Measurements from ENCODE around the gene ADAMTS17.

DNA sequence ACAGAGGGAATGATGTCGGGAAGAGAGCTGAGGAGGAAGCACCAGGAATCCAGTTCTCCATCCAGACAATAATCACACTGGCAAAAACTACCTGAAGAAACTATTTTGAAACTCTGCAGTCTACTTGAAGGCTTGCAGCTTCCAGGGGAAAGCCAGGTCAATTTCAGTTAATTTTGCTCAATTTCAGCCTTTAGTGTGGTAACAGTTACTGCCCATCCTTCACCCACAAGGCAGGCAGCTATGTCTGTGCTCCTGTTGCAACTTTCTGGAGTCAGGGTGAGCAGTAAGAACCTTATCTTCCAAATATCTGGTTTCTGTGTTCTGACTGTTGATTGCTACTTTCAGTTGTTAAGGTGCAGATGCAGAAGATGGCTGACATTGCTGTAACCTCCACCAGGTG lies 221.7 kb downstream of the ADAMTS17 start:
- no peak for TF ChIP-seq POLR2A (IDR thresholded peaks at IDR 0.05)
- TF ChIP-seq, protein P1, sequence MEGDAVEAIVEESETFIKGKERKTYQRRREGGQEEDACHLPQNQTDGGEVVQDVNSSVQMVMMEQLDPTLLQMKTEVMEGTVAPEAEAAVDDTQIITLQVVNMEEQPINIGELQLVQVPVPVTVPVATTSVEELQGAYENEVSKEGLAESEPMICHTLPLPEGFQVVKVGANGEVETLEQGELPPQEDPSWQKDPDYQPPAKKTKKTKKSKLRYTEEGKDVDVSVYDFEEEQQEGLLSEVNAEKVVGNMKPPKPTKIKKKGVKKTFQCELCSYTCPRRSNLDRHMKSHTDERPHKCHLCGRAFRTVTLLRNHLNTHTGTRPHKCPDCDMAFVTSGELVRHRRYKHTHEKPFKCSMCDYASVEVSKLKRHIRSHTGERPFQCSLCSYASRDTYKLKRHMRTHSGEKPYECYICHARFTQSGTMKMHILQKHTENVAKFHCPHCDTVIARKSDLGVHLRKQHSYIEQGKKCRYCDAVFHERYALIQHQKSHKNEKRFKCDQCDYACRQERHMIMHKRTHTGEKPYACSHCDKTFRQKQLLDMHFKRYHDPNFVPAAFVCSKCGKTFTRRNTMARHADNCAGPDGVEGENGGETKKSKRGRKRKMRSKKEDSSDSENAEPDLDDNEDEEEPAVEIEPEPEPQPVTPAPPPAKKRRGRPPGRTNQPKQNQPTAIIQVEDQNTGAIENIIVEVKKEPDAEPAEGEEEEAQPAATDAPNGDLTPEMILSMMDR (IDR thresholded peaks at IDR 0.05): no peak

All from heart left ventricle (tissue), 13 donors.